Superior temporal gyrus (tissue), 1 donor: ENCODE measurements around the gene SLC25A41.

ENCODE experiments used
- DNase-seq: peaks from one replicate; pipeline ENCODE4 v3.0.0-alpha.2; 2016; ENCODE audit errors: extremely low spot score

Gene SLC25A41

DNA sequence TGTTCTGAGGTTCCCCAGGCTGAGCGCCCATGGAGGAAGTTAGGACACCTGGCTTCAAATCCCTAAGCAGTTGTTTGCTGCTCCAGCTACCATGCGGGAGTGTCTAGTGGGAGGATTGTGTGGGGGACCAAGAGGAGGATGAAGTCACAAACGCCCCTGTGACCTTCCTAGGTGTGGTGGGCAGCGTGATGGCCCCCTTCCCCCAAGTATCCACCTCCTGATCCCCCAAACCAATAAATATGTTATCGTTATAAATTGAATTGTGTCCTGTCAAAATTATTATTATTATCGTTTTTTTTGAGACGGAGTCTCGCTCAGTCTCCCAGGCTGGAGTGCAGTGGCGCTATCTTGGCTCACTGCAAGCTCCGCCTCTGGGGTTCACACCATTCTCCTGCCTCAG lies at the start of gene SLC25A41:
TSS of gene SLC25A41 (minus strand) at position 101 of the 400 bp plus-strand sequence. CDS start at position 31, 70 bp downstream.
- no peak for DNase-seq

DNA sequence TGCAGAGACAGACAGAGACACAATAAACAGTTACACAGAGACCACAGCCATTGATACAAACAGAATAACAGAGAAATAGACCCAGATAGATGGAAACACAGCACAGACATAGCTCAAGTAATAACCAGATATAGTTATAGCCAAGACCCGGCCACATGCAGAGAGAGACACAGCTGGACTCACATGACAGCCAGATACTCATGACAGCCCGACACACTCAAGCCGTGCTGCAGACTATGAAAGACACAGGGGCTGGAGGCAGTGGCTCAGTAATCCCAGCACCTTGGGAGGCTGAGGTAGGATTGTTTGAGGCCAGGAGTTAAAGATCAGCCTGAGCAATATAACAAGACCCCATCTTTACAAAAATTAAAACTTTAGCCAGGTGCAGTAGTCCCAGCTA lies 49.7 kb upstream of the SLC25A41 start:
- no peak for DNase-seq

- DNase-seq = no peak
Observed at GRCh38 chr19:6482343-6482686, 48.8 kb upstream of the SLC25A41 start.

GRCh38 chr19:6481541-6482342 lies 48.2 kb upstream of the SLC25A41 start, which contains the start of gene DENND1C:
TSS of gene DENND1C (minus strand) at chr19:6481787. CDS start at chr19:6481695, 92 bp downstream.
- peak; percentile 66 for DNase-seq

DNA sequence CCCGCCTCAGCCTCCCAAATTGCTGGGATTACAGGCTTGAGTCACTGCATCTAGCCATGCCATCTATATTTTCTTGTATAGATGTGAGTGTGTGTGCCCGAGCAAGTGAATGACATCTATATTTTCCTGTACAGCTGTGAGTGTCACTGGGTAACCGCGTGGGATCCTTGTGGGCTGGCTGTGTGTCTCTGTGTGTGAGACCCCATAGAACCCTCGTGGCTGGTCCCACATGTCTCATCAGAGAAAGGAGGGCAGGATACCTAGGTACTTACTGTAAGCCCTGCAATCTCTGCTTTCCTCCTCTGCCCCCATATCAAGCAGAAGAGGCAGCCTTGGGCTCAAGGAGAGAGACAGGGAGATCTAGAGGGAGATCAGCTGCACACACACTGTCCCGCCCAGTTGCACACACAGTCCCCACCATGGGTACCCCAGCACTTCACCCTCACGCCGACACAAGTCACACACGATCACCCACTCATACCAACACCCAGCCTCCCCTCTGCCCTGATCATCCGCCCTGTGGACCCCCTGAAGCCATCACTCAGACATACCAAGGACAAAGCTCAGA lies 47.4 kb upstream of the SLC25A41 start:
- no peak for DNase-seq

GRCh38 chr19:6479836-6480398 lies 46.4 kb upstream of the SLC25A41 start:
- no peak for DNase-seq

DNA sequence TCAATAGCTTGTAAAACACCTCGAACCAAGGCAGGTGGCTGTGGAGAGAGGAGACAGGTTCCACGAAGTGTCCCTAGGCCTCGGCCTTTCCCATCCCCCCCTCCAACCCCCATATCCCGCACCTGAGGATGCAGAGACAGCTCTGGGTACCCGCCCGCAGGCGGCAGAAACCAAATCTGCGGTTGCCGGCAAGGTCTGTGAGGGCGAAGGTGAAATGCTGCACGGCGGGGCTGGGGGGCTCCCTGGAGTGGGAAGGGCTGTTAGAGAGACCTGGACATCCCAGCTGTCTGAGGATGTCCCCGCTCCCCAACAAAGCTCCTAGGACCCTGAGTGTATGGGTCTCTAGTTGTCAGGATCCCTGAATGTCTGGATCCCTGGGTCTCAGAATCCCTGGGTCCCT lies 45.3 kb upstream of the SLC25A41 start:
- no peak for DNase-seq

DNA sequence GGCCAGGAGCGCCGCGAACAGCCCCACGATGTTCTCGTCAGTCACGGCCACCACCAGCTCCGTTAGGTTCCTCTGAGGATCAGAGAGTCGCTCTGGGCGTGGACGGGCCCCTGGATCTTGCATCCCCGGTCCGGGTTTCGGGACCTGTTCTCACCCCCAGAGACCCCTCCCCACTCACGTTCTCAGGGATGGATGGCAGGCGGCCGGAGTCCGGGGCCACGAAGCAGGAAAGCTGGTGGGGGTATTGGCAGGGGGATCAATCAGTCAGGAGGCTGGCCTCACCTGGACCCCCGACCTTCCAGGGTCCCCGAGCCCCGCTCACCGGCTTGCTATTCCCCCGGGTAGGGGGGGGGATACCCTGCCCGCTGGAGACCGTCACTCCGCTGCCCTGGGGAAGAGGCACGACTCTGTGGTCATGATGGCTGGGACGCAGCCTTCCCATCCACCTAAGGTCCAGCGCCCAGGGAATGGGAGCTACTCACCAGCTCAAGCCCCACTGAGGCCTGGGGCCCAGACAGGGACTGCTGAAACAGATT lies 43.4 kb upstream of the SLC25A41 start:
- DNase-seq = no peak

DNA sequence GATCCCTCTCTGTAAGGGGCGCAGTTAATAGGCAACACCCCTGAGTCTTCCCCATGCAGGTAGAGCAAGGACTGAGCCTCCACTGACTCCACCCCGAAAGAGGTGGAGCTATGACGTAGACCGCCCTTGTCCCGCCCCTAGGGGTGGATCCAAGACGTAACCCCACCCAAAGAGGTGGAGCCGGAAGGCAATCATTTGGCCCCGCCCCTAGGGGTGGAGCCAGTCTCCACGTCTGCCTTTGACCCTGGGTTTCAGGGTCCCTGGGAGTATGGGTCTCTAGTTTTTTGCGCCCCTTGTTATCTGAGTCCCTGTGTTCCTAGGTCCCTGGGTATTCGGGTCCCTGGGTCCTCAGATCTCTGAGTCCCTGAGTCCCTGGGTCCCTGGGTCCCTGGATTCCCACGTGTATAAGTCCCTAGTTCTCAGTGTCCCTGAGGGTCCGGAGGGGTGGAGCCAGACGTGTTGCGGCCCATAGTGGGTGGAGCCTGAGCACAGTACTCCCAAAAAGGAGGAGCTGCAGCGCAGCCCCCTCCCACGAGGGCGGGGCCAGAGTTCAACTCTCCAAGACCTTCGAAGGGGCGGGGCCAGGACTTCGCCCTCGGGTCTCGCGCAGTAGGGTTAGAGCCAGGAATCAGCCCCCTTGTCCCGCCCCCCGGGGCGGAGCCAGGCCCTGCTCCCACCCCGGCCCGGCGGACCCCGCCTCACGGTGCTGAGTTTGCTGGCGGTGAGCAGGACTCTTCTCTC lies 42.8 kb upstream of the SLC25A41 start:
- peak; percentile 79 for DNase-seq

GRCh38 chr19:6475321-6476108 lies 42.0 kb upstream of the SLC25A41 start:
- no peak for DNase-seq

DNA sequence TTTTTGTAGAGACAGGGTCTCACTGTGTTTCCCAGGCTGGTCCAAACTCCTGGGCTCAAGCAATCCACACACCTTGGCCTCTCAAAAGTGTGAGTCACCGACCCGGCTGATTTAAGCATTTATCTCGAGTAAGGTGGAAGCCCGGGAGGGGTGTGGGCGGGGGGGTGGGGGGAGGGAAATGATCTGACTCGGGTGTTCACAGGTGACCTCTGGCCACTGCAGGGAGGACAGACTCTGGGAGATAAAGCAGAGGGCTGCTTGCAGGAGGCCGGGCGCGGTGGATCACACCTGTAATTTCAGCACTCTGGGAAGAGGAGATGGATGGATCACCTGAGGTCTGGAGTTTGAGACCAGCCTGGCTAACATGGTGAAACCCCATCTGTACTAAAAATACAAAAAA lies 40.1 kb upstream of the SLC25A41 start:
- no peak for DNase-seq

- DNase-seq = no peak
Observed at GRCh38 chr19:6472713-6473112, 39.1 kb upstream of the SLC25A41 start.

DNA sequence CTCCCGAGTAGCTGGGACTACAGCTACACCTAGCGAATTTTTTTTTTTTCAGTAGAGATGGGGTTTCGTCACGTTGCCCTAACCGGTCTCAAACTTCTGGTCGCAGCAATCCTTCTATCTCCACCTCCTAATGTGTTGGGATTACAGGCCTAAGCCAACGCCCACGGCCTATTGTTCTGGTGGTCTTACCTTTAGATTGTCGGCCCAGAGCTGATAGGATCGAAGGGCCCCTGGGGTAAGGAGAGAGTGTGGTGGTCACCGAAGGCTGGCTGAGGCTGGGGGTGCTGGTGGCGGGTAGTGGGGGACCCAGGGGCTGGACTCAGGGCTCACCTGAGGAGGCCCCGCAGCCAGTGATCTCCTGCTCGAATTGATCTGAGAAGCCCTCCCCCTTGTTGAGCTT lies 37.5 kb upstream of the SLC25A41 start:
- no peak for DNase-seq

DNA sequence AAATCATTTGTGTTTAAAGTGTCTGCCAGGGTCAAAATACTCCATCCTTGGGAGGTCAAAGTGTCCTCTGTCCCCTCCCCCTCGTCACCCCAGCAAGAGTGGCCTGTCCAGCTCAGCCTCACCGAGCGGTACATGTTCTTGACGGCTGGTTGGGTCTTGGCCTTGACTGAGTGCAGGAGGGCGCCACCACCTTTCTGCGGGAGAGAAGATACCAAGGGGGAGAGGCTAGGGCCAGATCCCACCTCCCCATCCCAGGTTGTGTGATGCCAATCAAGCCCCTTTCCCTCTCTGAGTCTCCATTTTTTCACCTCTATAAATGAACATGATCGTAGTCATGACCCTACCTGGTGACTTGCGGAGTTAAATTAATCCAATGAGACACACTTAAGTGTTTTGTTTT lies 36.6 kb upstream of the SLC25A41 start:
- no peak for DNase-seq

DNA sequence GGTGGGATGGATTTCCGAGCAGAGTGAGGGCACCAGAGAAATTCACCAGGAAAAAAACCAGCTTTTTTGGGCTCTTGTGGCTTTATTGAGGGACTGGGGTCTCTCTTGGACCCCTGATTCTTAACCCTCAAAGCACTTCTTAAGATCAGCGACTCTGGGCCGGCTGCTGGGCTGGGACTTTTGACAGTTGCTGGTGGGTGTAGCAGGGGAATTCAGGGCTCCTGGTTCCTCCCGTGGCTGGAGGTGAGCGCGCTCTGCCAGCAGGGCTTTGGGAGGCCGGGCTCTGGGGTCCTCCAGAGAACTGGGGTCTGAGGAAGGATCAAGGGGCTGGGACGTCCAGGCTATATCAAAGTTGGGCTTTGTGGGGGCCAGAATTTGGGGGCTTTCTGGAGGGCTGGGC lies 33.8 kb upstream of the SLC25A41 start:
- no peak for DNase-seq

DNA sequence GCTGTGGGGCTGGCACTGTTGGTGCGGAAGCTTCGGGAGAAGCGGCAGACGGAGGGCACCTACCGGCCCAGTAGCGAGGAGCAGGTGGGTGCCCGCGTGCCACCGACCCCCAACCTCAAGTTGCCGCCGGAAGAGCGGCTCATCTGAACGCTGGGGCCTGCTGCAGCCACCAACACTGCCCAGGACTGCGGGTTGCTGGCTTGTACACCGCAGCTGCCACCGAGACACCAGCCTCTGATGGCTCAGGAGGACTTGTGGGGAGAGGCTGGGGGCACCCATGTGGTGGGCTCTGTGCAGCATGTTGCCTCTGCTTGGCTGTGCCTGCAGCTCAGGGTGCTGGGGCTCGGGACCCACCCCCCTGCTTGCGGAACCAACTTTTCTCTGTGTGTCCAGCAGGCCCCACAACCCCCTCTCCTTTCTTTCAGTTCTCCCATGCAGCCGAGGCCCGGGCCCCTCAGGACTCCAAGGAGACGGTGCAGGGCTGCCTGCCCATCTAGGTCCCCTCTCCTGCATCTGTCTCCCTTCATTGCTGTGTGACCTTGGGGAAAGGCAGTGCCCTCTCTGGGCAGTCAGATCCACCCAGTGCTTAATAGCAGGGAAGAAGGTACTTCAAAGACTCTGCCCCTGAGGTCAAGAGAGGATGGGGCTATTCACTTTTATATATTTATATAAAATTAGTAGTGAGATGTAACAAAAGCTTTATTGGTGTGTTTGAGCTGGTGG lies 33.1 kb upstream of the SLC25A41 start:
- DNase-seq = no peak

DNA sequence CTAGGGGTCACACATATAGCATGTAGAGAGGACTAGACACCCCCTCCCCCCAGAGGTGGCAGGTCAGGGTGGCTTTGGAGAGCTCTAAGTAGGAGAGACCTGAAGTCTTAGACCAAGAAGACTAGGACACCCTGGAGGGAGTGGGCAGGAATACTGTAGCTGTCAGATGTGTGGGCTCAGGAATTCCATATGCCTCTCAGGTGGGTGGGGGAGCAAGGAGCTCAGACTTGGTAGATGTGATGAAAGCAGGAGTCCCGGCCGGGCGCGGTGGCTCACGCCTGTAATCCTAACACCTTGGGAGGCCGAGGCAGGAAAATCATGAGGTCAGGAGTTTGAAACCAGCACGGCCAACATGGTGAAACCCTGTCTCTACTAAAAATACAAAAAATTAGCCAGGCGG lies 32.1 kb upstream of the SLC25A41 start:
- DNase-seq = no peak

- DNase-seq = no peak
Observed at GRCh38 chr19:6465006-6465405, 31.4 kb upstream of the SLC25A41 start.

GRCh38 chr19:6464070-6464873 lies 30.7 kb upstream of the SLC25A41 start, which contains the start of gene CRB3:
TSS of gene CRB3 (plus strand) at chr19:6464271. CDS start at chr19:6464702, 431 bp downstream.
- no peak for DNase-seq
